Uterus (tissue), 2 donors: ENCODE data around the gene GOLGA8H.
"Not testable (repeated sequence)": the region's sequence is repeated elsewhere in the genome, so short reads cannot be mapped to it uniquely, and the experiment has no call there.

Experiments
- CTCF ChIP-seq, 4 experiments: fragments of 200-600 bp in 2 of 4; fragments of 450-650 bp in 2 of 4; sonication (generic) in 2 of 4; IDR thresholded peaks; one replicate each; pipeline ENCODE4 v1.5.1; 2016 to 2019; ENCODE audit warnings: antibody characterized with exemption in 4 of 4, mild to moderate bottlenecking in 2 of 4, moderate library complexity in 1 of 4
- POLR2A ChIP-seq, 2 donors: fragments of 450-650 bp; IDR thresholded peaks; one replicate each; pipeline ENCODE4 v1.6.1; 2016; ENCODE audit warnings: antibody characterized with exemption in 2 of 2, mild to moderate bottlenecking in 1 of 2, moderate library complexity in 1 of 2

GRCh38 chr15:30579394-30579970, 24.3 kb upstream of the GOLGA8H start:
- TF ChIP-seq CTCF, POLR2A (IDR thresholded peaks at IDR 0.05): not testable (repeated sequence)
